HCT116 (cell line): ENCODE data around the gene CIC. TPM values are rescaled to one million over a fixed set of nuclear protein-coding genes. Genes with fewer than 3 reads are reported as not detected.
A peak's percentile ranks its signal among the peaks of the same experiment; 100 is the strongest.
"Not testable (repeated sequence)": the region's sequence is repeated elsewhere in the genome, so short reads cannot be mapped to it uniquely, and the experiment has no call there.

Experiments used
- ATAC-seq: fragments of 200-7000 bp; cut with Tn5 transposase; 2 replicates; pipeline ENCODE4 v1.9.1; 2020; ENCODE audit warnings: mild to moderate bottlenecking, moderate library complexity
- BruUV-seq: library from RNA; stranded (reverse); fragments of 400-500 nt; replicated peaks from 2 replicates; lab custom pipeline; 2021; lab: Mats Ljungman, UMichigan
- CTCF ChIA-PET: fragments of 300-600 bp; sonication (Branson Sonifier 250); formaldehyde crosslinking; loops from one replicate; lab custom pipeline; 2021; ENCODE audit warnings: antibody characterized with exemption; lab: Charles Lee
- POLR2A ChIA-PET: fragments of 300-600, 350-600 bp; sonication (Branson Sonifier 250); formaldehyde crosslinking; loops from one replicate; lab custom pipeline; 2021; ENCODE audit warnings: antibody characterized with exemption; lab: Charles Lee
- RAD21 ChIA-PET, 2 experiments: fragments of 300-600 bp; sonication (Branson Sonifier 250); formaldehyde crosslinking; loops; one replicate each; lab custom pipeline; 2023; ENCODE audit warnings: low total read pairs in 2 of 2; ENCODE audit not compliant: uncharacterized antibody in 2 of 2, unreplicated experiment in 2 of 2, low non-redundant PET in 1 of 2; lab: Charles Lee
- DNase-seq: peaks from one replicate; pipeline ENCODE4 v3.0.0-alpha.2; 2010; ENCODE audit warnings: low read depth, low spot score
- H2AFZ ChIP-seq: fragments of 200-600 bp; shearing (Covaris generic), sonication (generic); 2 replicates; pipeline ENCODE4 v1.6.1; 2017; ENCODE audit warnings: low read depth, mixed run types, mixed read lengths, antibody characterized with exemption, low read length; ENCODE audit not compliant: poor library complexity, severe bottlenecking
- H3K27ac ChIP-seq: 2 replicates; pipeline ENCODE4 v1.5.1; 2012; ENCODE audit warnings: low read depth, low read length
- H3K27me3 ChIP-seq: fragments of 200-600 bp; sonication (generic); 2 replicates; pipeline ENCODE4 v1.6.1; 2016; ENCODE audit warnings: mixed run types, low read length, mixed read lengths; ENCODE audit not compliant: insufficient read depth
- H3K36me3 ChIP-seq, 2 experiments: fragments of 200-500 bp in 1 of 2; fragments of 200-600 bp in 1 of 2; sonication (Bioruptor generic) in 1 of 2; sonication (generic) in 1 of 2; 2 replicates each; pipeline versions ENCODE4 v1.5.1 to v1.6.1; 2014 to 2016; ENCODE audit warnings: low read length in 2 of 2, inconsistent platforms in 1 of 2, mixed read lengths in 1 of 2, mixed run types in 1 of 2; ENCODE audit not compliant: insufficient read depth in 2 of 2, control insufficient read depth in 1 of 2
- H3K4me1 ChIP-seq, 2 experiments: fragments of 200-600 bp in 1 of 2; sonication (generic) in 1 of 2; 2 replicates each; pipeline versions ENCODE4 v1.5.1 to v1.6.1; 2012 to 2017; ENCODE audit warnings: low read length in 2 of 2, inconsistent platforms in 1 of 2, mild to moderate bottlenecking in 1 of 2, mixed read lengths in 1 of 2, mixed run types in 1 of 2, moderate library complexity in 1 of 2; ENCODE audit not compliant: insufficient read depth in 2 of 2, control insufficient read depth in 1 of 2
- H3K4me2 ChIP-seq: fragments of 200-600 bp; sonication (generic); 2 replicates; pipeline ENCODE4 v1.6.1; 2017; ENCODE audit warnings: mixed run types, low read length, mixed read lengths
- H3K4me3 ChIP-seq, 2 experiments: fragments of 200-600 bp in 1 of 2; sonication (generic) in 1 of 2; replicated peaks in 1 of 2; 2 replicates each; pipeline ENCODE4 v1.5.1; 2011 to 2016; ENCODE audit warnings: low read length in 2 of 2, control low read depth in 1 of 2, low read depth in 1 of 2, mild to moderate bottlenecking in 1 of 2, mixed read lengths in 1 of 2, mixed run types in 1 of 2
- H3K79me2 ChIP-seq: fragments of 200-600 bp; sonication (generic); 2 replicates; pipeline ENCODE4 v1.6.1; 2017; ENCODE audit warnings: mild to moderate bottlenecking, mixed run types, low read length, moderate library complexity, mixed read lengths; ENCODE audit not compliant: insufficient read depth
- H3K9ac ChIP-seq: fragments of 200-600 bp; sonication (generic); 2 replicates; pipeline ENCODE4 v1.6.1; 2016; ENCODE audit warnings: low read length, mixed read lengths
- H3K9me2 ChIP-seq: fragments of 200-600 bp; sonication (generic), shearing (Covaris generic); 2 replicates; pipeline ENCODE4 v1.6.1; 2017; ENCODE audit warnings: mixed run types, mild to moderate bottlenecking, moderate library complexity; ENCODE audit not compliant: insufficient read depth
- H3K9me3 ChIP-seq, 2 experiments: fragments of 200-500 bp in 1 of 2; fragments of 200-600 bp in 1 of 2; sonication (Bioruptor generic) in 1 of 2; sonication (generic) in 1 of 2; 2 replicates each; pipeline ENCODE4 v1.6.1; 2014 to 2017; ENCODE audit warnings: low read length in 2 of 2, mixed read lengths in 2 of 2, inconsistent platforms in 1 of 2, low read depth in 1 of 2, mild to moderate bottlenecking in 1 of 2, mixed run types in 1 of 2, moderate library complexity in 1 of 2; ENCODE audit not compliant: control insufficient read depth in 1 of 2, insufficient read depth in 1 of 2
- H4K20me1 ChIP-seq: fragments of 200-600 bp; sonication (generic), shearing (Covaris generic); 2 replicates; pipeline ENCODE4 v1.6.1; 2017; ENCODE audit warnings: mixed run types, mild to moderate bottlenecking, moderate library complexity; ENCODE audit not compliant: insufficient read depth
- ATF3 ChIP-seq: IDR thresholded peaks from 2 replicates; pipeline ENCODE4 v1.6.1; 2012
- CBX3 ChIP-seq: IDR thresholded peaks from 2 replicates; pipeline ENCODE4 v1.6.1; 2012; ENCODE audit warnings: low read depth
- CEBPB ChIP-seq: IDR thresholded peaks from 2 replicates; pipeline ENCODE4 v1.6.1; 2012; ENCODE audit warnings: low read depth
- EGR1 ChIP-seq: IDR thresholded peaks from 2 replicates; pipeline ENCODE4 v1.6.1; 2012; ENCODE audit warnings: low read depth
- ELF1 ChIP-seq: IDR thresholded peaks from 2 replicates; pipeline ENCODE4 v1.6.1; 2012; ENCODE audit warnings: low read depth, borderline replicate concordance
- EZH2 ChIP-seq: fragments of 200-600 bp; sonication (generic); IDR thresholded peaks from 2 replicates; pipeline ENCODE4 v1.6.1; 2017; ENCODE audit warnings: antibody characterized with exemption, mixed run types
- FOSL1 ChIP-seq: IDR thresholded peaks from 2 replicates; pipeline ENCODE4 v1.6.1; 2012; ENCODE audit warnings: low read depth
- JUND ChIP-seq: IDR thresholded peaks from 2 replicates; pipeline ENCODE4 v1.6.1; 2012
- MAX ChIP-seq: IDR thresholded peaks from 2 replicates; pipeline ENCODE4 v1.6.1; 2012
- POLR2A ChIP-seq: IDR thresholded peaks from 2 replicates; pipeline ENCODE4 v1.7.0; 2011; ENCODE audit warnings: borderline replicate concordance; ENCODE audit not compliant: insufficient read depth, insufficient read length; ENCODE audit errors: extremely low read depth
- POLR2AphosphoS5 ChIP-seq: IDR thresholded peaks from 2 replicates; pipeline ENCODE4 v1.6.1; 2011; ENCODE audit warnings: mild to moderate bottlenecking, low read depth, low read length, moderate library complexity
- SP1 ChIP-seq: IDR thresholded peaks from 2 replicates; pipeline ENCODE4 v1.6.1; 2012; ENCODE audit warnings: low read depth
- SRF ChIP-seq: IDR thresholded peaks from 2 replicates; pipeline ENCODE4 v1.6.1; 2012; ENCODE audit warnings: low read depth
- TCF7L2 ChIP-seq: IDR thresholded peaks from 2 replicates; pipeline ENCODE4 v1.7.0; 2011; ENCODE audit warnings: borderline replicate concordance, inconsistent platforms; ENCODE audit not compliant: insufficient read depth, insufficient read length; ENCODE audit errors: extremely low read depth
- YY1 ChIP-seq: IDR thresholded peaks from 2 replicates; pipeline ENCODE4 v1.6.1; 2011; ENCODE audit warnings: low read length, low read depth, moderate library complexity, mild to moderate bottlenecking; ENCODE audit not compliant: insufficient replicate concordance; ENCODE audit errors: extremely low read depth
- ZBTB33 ChIP-seq: IDR thresholded peaks from 2 replicates; pipeline ENCODE4 v1.6.1; 2011; ENCODE audit warnings: mild to moderate bottlenecking, low read length, moderate library complexity; ENCODE audit not compliant: insufficient replicate concordance; ENCODE audit errors: extremely low read depth
- ZFX ChIP-seq: fragments of 450-650 bp; IDR thresholded peaks from 2 replicates; pipeline ENCODE4 v1.6.1; 2017
- ZNF274 ChIP-seq: fragments of 200-500 bp; sonication (Bioruptor generic); IDR thresholded peaks from 2 replicates; pipeline ENCODE4 v1.6.1; 2014; ENCODE audit warnings: mild to moderate bottlenecking, low read depth, low read length, inconsistent platforms
- intact Hi-C: fragments of 100-400 bp; cut with micrococcal nuclease; formaldehyde crosslinking; loops from 2 replicates; pipeline ENCODE4 v1.10.0; 2022
- total RNA-seq: library from RNA; stranded (reverse); gene quantifications from one replicate; pipeline ENCODE4 v1.2.1, GENCODE V29; 2021; ENCODE audit not compliant: unreplicated experiment

The CIC gene
- total RNA-seq, 1 experiment from 2014 or later: 52.0 TPM

- POLR2A ChIA-PET, BruUV-seq, RAD21 ChIA-PET, H3K9me2 ChIP-seq, DNase-seq, intact Hi-C loops, H3K9me3 ChIP-seq, H3K36me3 ChIP-seq, H3K27me3 ChIP-seq, ATAC-seq, H4K20me1 ChIP-seq, H2AFZ ChIP-seq: not testable (repeated sequence)
- CTCF ChIA-PET: interaction anchor here (1.2 kb wide), 1 partner anchor 23 kb away, joined by 3 read pairs; no protein-coding TSS in a partner anchor
- Histone ChIP-seq H3K27ac (peak overlapping the region; percentile 72; the same call in 1 of the 2 replicates), H3K4me2 (peak overlapping the region; percentile 93), H3K9ac (peak overlapping the region; percentile 74), H3K4me3 (peak overlapping the region in 1 of 2 experiments; percentile 74; a peak in 2 of 4 replicates), H3K4me1 (peaks cover 23 to 32% of the 10 kb centered on the region in 2 experiments), H3K79me2 (peaks cover 16% of the 10 kb centered on the region)
Observed at GRCh38 chr19:42266928-42267603, 2.0 kb upstream of the CIC start.

- peaks cover 23 to 32% of the 10 kb centered on the region in 2 experiments for H3K4me1 ChIP-seq
- TSS peak; percentile 96 for BruUV-seq
- H3K27me3 ChIP-seq: no peaks in the 10 kb centered on the region
- no peaks in the 10 kb centered on the region for H3K36me3 ChIP-seq
- intact Hi-C loops: loop anchor here (1.0 kb wide), 1 partner anchor 9 kb away; no protein-coding TSS in a partner anchor
- POLR2A ChIA-PET: no interaction called here
- no peaks in the 10 kb centered on the region for H4K20me1 ChIP-seq
- no peak for DNase-seq
- H3K9me2 ChIP-seq: no peaks in the 10 kb centered on the region
- peak overlapping the region; percentile 64 for H2AFZ ChIP-seq
- ATAC-seq: no peak
- peak overlapping the region; percentile 93 for H3K4me2 ChIP-seq
- peak overlapping the region; percentile 72 for H3K27ac ChIP-seq
- RAD21 ChIA-PET: no interaction called here
- CTCF ChIA-PET: interaction anchor here (1.2 kb wide), 1 partner anchor 23 kb away, joined by 3 read pairs; no protein-coding TSS in a partner anchor
- H3K9me3 ChIP-seq: no peaks in the 10 kb centered on the region
- peak overlapping the region; percentile 41 to 74 for H3K4me3 ChIP-seq
- H3K79me2 ChIP-seq: peaks cover 16% of the 10 kb centered on the region
- H3K9ac ChIP-seq: peak overlapping the region; percentile 74
- TF ChIP-seq CBX3 (no peak), EZH2 (no peak), SRF (no peak), FOSL1 (no peak), JUND (no peak), ELF1 (no peak), CEBPB (no peak), EGR1 (no peak), POLR2A (no peak), YY1 (no peak), POLR2AphosphoS5 (no peak), ZNF274 (no peak), ZFX (no peak), SP1 (no peak), ATF3 (no peak), ZBTB33 (no peak), TCF7L2 (no peak), MAX (no peak)
Observed at GRCh38 chr19:42267644-42268141, 1.4 kb upstream of the CIC start.
